Upper lobe of left lung (tissue), 4 donors: Measurements from ENCODE around the gene CCNDBP1.

Experiments
- CTCF ChIP-seq, 6 experiments: fragments of 450-650 bp in 4 of 6; fragments of 200-600 bp in 2 of 6; sonication (generic) in 2 of 6; IDR thresholded peaks; one replicate each; pipeline ENCODE4 v1.5.1; 2016 to 2019; ENCODE audit warnings: antibody characterized with exemption in 6 of 6
- EP300 ChIP-seq, 4 donors: sonication (generic); formaldehyde crosslinking; IDR thresholded peaks; one replicate each; pipeline ENCODE4 v1.5.1; 2017; ENCODE audit warnings: antibody characterized with exemption in 4 of 4, control low read depth in 2 of 4
- POLR2A ChIP-seq, 4 donors: fragments of 450-650 bp; IDR thresholded peaks; one replicate each; pipeline ENCODE4 v1.5.1; 2016 to 2017; ENCODE audit warnings: antibody characterized with exemption in 4 of 4, mild to moderate bottlenecking in 2 of 4

DNA sequence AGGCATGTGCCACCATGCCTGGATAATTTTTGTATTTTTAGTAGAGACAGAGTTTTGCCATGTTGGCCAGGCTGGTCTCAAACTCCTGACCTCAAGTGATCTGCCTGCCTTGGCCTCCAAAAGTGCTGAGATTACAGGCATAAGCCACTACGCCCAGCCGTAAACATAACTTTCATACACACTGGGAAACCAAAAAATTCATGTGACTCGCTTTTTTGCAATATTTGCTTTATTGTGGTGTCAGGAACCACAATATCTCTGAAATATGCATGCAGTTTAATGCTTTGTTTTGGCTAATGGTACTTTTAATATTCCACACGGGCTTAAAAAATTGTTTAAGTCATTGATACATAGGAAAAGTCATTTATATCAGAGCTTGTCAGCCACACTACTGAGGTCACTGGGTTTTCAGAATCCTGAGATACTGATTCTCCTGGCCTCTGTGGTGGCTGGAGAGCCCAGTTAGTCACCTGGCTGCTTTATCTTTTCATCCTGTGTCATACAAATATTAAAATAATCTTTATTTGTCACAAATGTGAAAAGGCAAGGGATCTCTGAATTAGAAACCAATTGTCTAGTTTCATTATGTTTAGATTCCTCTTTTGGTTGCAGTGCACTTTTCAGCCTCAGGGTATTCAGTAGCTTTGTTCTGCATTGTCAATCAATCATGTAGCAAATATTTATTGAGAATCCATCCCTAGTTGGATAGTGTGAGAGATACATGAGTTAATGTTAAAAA, 41.8 kb upstream of the CCNDBP1 start:
- TF ChIP-seq CTCF (IDR thresholded peaks at IDR 0.05) (no peak), POLR2A (IDR thresholded peaks at IDR 0.05) (no peak), EP300 (IDR thresholded peaks at IDR 0.05) (no peak)
